ENCODE measurements around the gene FCSK. TPM values are rescaled to one million over a fixed set of nuclear protein-coding genes. Genes with fewer than 3 reads are reported as not detected.

FCSK gene
- total and polyA plus RNA-seq, 10 of the 15 experiments (the other 5 are each of a cell fraction or from before 2014, with no cell fraction given): 0.60 to 17.6 (median 7.4) TPM

- Histone ChIP-seq H3K9me3 (replicated peaks; ENCODE audit: control insufficient read depth, insufficient read depth, low read length) (no peaks in the 10 kb centered on the region), H2AFZ (ENCODE audit: control insufficient read depth, low read depth, low read length) (no peak overlapping the region), H3K4me1 (ENCODE audit: control insufficient read depth, insufficient read depth, low read length) (peaks cover 44% of the 10 kb centered on the region), H3K36me3 (ENCODE audit: control insufficient read depth in 2 of 2, insufficient read depth in 2 of 2, low read length in 1 of 2) (peaks cover 21 to 23% of the 10 kb centered on the region in 2 experiments; a peak in 3 of 4 replicates), H4K20me1 (ENCODE audit: control insufficient read depth, insufficient read depth) (no peaks in the 10 kb centered on the region), H3K4me2 (ENCODE audit: control insufficient read depth, insufficient read depth) (no peak overlapping the region), H3K4me3 (no peak overlapping the region), H3K27me3 (replicated peaks in 1 of 2; ENCODE audit: control insufficient read depth in 2 of 2, insufficient read depth in 2 of 2, low read length in 1 of 2) (no peaks in the 10 kb centered on the region), H3K79me2 (ENCODE audit: control insufficient read depth, insufficient read depth, low read length) (peaks cover 78% of the 10 kb centered on the region), H3K27ac (ENCODE audit: control insufficient read depth, insufficient read depth) (no peak overlapping the region), H3K9ac (ENCODE audit: control insufficient read depth, insufficient read depth, low read length) (no peak overlapping the region)
- RAD21 ChIA-PET (ENCODE audit: unreplicated experiment): interaction anchor here (1.2 kb wide), 1 partner anchor 11 kb away, joined by 4 read pairs; no protein-coding TSS in a partner anchor
- in situ Hi-C loops (cut with MboI) (loop anchor here (25.0 kb wide), 1 partner anchor 1660 kb away; no protein-coding TSS in a partner anchor), intact Hi-C loops (cut with micrococcal nuclease; ENCODE audit: unreplicated experiment) (no loop called here)
- DNase-seq (ENCODE audit: low read depth, low spot score) (no peak), ATAC-seq (no peak), FAIRE-seq (no peak)
- TF ChIP-seq TBL1XR1 (IDR thresholded peaks at IDR 0.05; ENCODE audit: low read depth, low read length) (no peak), TARDBP (IDR thresholded peaks at IDR 0.05; ENCODE audit: borderline replicate concordance) (no peak), SREBF2 (IDR thresholded peaks at IDR 0.05; ENCODE audit: low read length) (no peak), HDAC6 (IDR thresholded peaks at IDR 0.05; ENCODE audit: unreplicated experiment) (no peak), DPF2 (IDR thresholded peaks at IDR 0.05) (no peak), ASH2L (IDR thresholded peaks at IDR 0.05; ENCODE audit: borderline replicate concordance, low read depth) (no peak), POU2F2 (IDR thresholded peaks at IDR 0.05; ENCODE audit: borderline replicate concordance, low read depth, low read length) (no peak), BRCA1 (IDR thresholded peaks at IDR 0.05; ENCODE audit: low read depth, low read length) (no peak), TAF1 (IDR thresholded peaks at IDR 0.05; ENCODE audit: borderline replicate concordance, low read depth, low read length) (no peak), SIX5 (IDR thresholded peaks at IDR 0.05; ENCODE audit: low read depth, low read length, severe bottlenecking) (no peak), PAX8 (IDR thresholded peaks at IDR 0.05) (no peak), RELA (IDR thresholded peaks at IDR 0.05; ENCODE audit: borderline replicate concordance, partially characterized antibody) (no peak), ZNF687 (IDR thresholded peaks at IDR 0.05) (no peak), MYB (IDR thresholded peaks at IDR 0.05; ENCODE audit: borderline replicate concordance, low read depth, low read length) (no peak)
- BruUV-seq (replicated peaks): no TSS peak
- 66% methylated on average over 3 of the region's 4 CpGs for WGBS (ENCODE audit: insufficient coverage, insufficient replicate concordance, low lambda C conversion rate, missing lambda C conversion rate)
- SMC1A ChIA-PET (ENCODE audit: uncharacterized antibody, unreplicated experiment): interaction anchor here (0.8 to 1.2 kb wide), 3 partner anchors 9 to 11 kb away, joined by 3 to 4 read pairs (median 3); no protein-coding TSS in a partner anchor
- CTCF ChIA-PET: interaction anchor here (0.5 to 1.6 kb wide), 2 partner anchors 16 to 20 kb away, joined by 3 to 6 read pairs; no protein-coding TSS in a partner anchor
- POLR2A ChIA-PET: interaction anchor here (0.8 kb wide), 1 partner anchor 16 kb away, joined by 4 read pairs; no protein-coding TSS in a partner anchor
These were observed 31.9 kb upstream of the FCSK start for GRCh38 chr16:70422543-70422942.
